Left lung (tissue), 10 donors: ENCODE data around the gene MUC22. TPM values are rescaled to one million over a fixed set of nuclear protein-coding genes. Genes with fewer than 3 reads are reported as not detected.

Experiments used
- ATAC-seq: fragments of 200-7000 bp; cut with Tn5 transposase; one replicate; pipeline ENCODE4 v1.9.1; 2020; ENCODE audit warnings: moderate library complexity
- DNase-seq, 4 donors: peaks; one replicate each; pipeline ENCODE4 v3.0.0-alpha.2; 2013 to 2020
- H3K27ac ChIP-seq, 2 donors: fragments of 200-600 bp; sonication (generic) in 1 of 2; one replicate each; pipeline versions ENCODE4 v1.5.0 to v1.8.0; 2020 to 2021
- H3K27me3 ChIP-seq, 2 donors: fragments of 200-600 bp; sonication (generic) in 1 of 2; one replicate each; pipeline versions ENCODE4 v1.5.0 to v1.8.0; 2020 to 2021
- H3K36me3 ChIP-seq, 2 donors: fragments of 200-600 bp; sonication (generic) in 1 of 2; one replicate each; pipeline versions ENCODE4 v1.5.0 to v1.8.0; 2020 to 2021
- H3K4me1 ChIP-seq, 2 donors: fragments of 200-600 bp; one replicate each; pipeline ENCODE4 v1.8.0; 2021
- H3K4me3 ChIP-seq, 2 donors: fragments of 200-600 bp; sonication (generic) in 1 of 2; one replicate each; pipeline versions ENCODE4 v1.5.0 to v1.8.0; 2020 to 2021; ENCODE audit warnings: mild to moderate bottlenecking in 1 of 2
- H3K9me3 ChIP-seq, 2 donors: fragments of 200-600 bp; sonication (generic) in 1 of 2; one replicate each; pipeline versions ENCODE4 v1.5.0 to v1.8.0; 2020 to 2021
- CTCF ChIP-seq, 2 donors: fragments of 200-600 bp; sonication (generic) in 1 of 2; IDR thresholded peaks; one replicate each; pipeline versions ENCODE4 v1.5.0 to v1.8.0; 2021; ENCODE audit warnings: antibody characterized with exemption in 2 of 2
- intact Hi-C, 2 donors: fragments of 100-400 bp; cut with DNase I; formaldehyde crosslinking; loops; one replicate each; pipeline versions ENCODE4 v1.11.2 to v1.14.2; 2022
- polyA plus RNA-seq, 6 donors: library from polyadenylated mRNA; unstranded; fragments of 120-200 nt; gene quantifications; one replicate each; pipeline ENCODE4 v1.2.1, GENCODE V29; 2013; ENCODE audit not compliant: insufficient read length in 6 of 6
- total RNA-seq, 2 donors: library from RNA; stranded (reverse); fragmentation: NEBNext Ultra II Directional; extraction: Animal tissue kit (Norgen Biotek cat#: 25700); gene quantifications; one replicate each; pipeline ENCODE4 v1.2.1, GENCODE V29; 2021
- donor health status: DM: no; HTN: yes; CAD: no.
- donor health status: DM: no; HTN: no; CAD: no.

Gene MUC22
- total and polyA plus RNA-seq, 8 donors = 0.20 TPM; not detected in 7

GRCh38 chr6:30979141-30979540 lies 31.1 kb upstream of the MUC22 start:
- no peaks in the 10 kb centered on the region for H3K9me3 ChIP-seq
- ATAC-seq (no peak), DNase-seq (no peak)
- no peaks in the 10 kb centered on the region for H3K36me3 ChIP-seq
- H3K4me3 ChIP-seq = no peak overlapping the region
- H3K27ac ChIP-seq = no peak overlapping the region
- peaks cover 0 to 13% of the 10 kb centered on the region in 2 donors for H3K27me3 ChIP-seq
- intact Hi-C loops = no loop called here
- TF ChIP-seq CTCF (IDR thresholded peaks at IDR 0.05) = no peak
- no peaks in the 10 kb centered on the region for H3K4me1 ChIP-seq

- Histone ChIP-seq H3K36me3 (no peaks in the 10 kb centered on the region), H3K4me1 (no peaks in the 10 kb centered on the region), H3K27ac (no peak overlapping the region), H3K27me3 (peaks cover 0 to 13% of the 10 kb centered on the region in 2 donors), H3K4me3 (no peak overlapping the region), H3K9me3 (no peaks in the 10 kb centered on the region)
- TF ChIP-seq CTCF (IDR thresholded peaks at IDR 0.05) = no peak
- DNase-seq (no peak), ATAC-seq (no peak)
- intact Hi-C loops = no loop called here
These were observed 30.6 kb upstream of the MUC22 start for GRCh38 chr6:30979690-30980089.

- no peaks in the 10 kb centered on the region for H3K9me3 ChIP-seq
- ATAC-seq (peak; percentile 91), DNase-seq (peak in 3 of 4 donors; percentile 44 to 62 (median 48))
- peak overlapping the region; percentile 37 to 50 for H3K27ac ChIP-seq
- peak overlapping the region in 1 of 2 donors; percentile 11 for H3K4me3 ChIP-seq
- intact Hi-C loops = no loop called here
- peaks cover 0 to 13% of the 10 kb centered on the region in 2 donors for H3K27me3 ChIP-seq
- no peaks in the 10 kb centered on the region for H3K4me1 ChIP-seq
- no peaks in the 10 kb centered on the region for H3K36me3 ChIP-seq
- peak in 1 of 2 donors; percentile 32 for TF ChIP-seq CTCF (IDR thresholded peaks at IDR 0.05)
These were observed 28.1 kb upstream of the MUC22 start for GRCh38 chr6:30981942-30982772.

- no peaks in the 10 kb centered on the region for H3K36me3 ChIP-seq
- no peak for DNase-seq
- peaks cover 0 to 13% of the 10 kb centered on the region in 2 donors for H3K27me3 ChIP-seq
- peak within 1 kb of the TSS; percentile 37 for H3K27ac ChIP-seq
- no peak within 1 kb of the TSS for H3K4me3 ChIP-seq
- intact Hi-C loops = no loop called here
- peak; percentile 29 for ATAC-seq
- no peak for TF ChIP-seq CTCF (IDR thresholded peaks at IDR 0.05)
- no peaks in the 10 kb centered on the region for H3K4me1 ChIP-seq
- H3K9me3 ChIP-seq = no peaks in the 10 kb centered on the region
These were observed 26.8 kb upstream of the MUC22 start, which contains the start of gene MUC21 for GRCh38 chr6:30983439-30983838. Gene MUC21, plus strand, starts transcription at chr6:30983718. Its CDS starts 241 bp downstream, at chr6:30983959.

- Histone ChIP-seq H3K27ac (no peak overlapping the region), H3K36me3 (no peaks in the 10 kb centered on the region), H3K27me3 (no peaks in the 10 kb centered on the region), H3K4me1 (no peaks in the 10 kb centered on the region), H3K4me3 (no peak overlapping the region), H3K9me3 (no peaks in the 10 kb centered on the region)
- no peak for DNase-seq
- TF ChIP-seq CTCF (IDR thresholded peaks at IDR 0.05) = no peak
- intact Hi-C loops = no loop called here
- ATAC-seq = peak; percentile 62
These were observed 24.8 kb upstream of the MUC22 start for GRCh38 chr6:30985490-30985889.
